DMS153 (cell line): ENCODE results near the gene OVOL1.
"Not testable (repeated sequence)": the region's sequence is repeated elsewhere in the genome, so short reads cannot be mapped to it uniquely, and the experiment has no call there.

Experiments
- DNase-seq: peaks from one replicate; lab custom pipeline; 2025; lab: John Stamatoyannopoulos, UW

The OVOL1 gene

GRCh38 chr11:65786786-65787636 lies at the start of gene OVOL1:
OVOL1 (plus strand) TSS chr11:65787063; CDS start chr11:65787374, 311 bp downstream.
- DNase-seq: peak; percentile 18

- DNase-seq: no peak
Measured at GRCh38 chr11:65739022-65739421, 47.8 kb upstream of the OVOL1 start.

- DNase-seq: no peak
Measured at GRCh38 chr11:65741185-65741584, 45.7 kb upstream of the OVOL1 start.

GRCh38 chr11:65742353-65742752 lies 44.5 kb upstream of the OVOL1 start:
- DNase-seq: no peak

- no peak for DNase-seq
Measured at GRCh38 chr11:65743681-65744025, 43.2 kb upstream of the OVOL1 start.

GRCh38 chr11:65744026-65744698 lies 42.7 kb upstream of the OVOL1 start:
- no peak for DNase-seq

GRCh38 chr11:65744699-65745042 lies 42.2 kb upstream of the OVOL1 start:
- no peak for DNase-seq

- DNase-seq: no peak
Measured at GRCh38 chr11:65745049-65745448, 41.8 kb upstream of the OVOL1 start.

GRCh38 chr11:65762169-65762568 lies 24.7 kb upstream of the OVOL1 start:
- DNase-seq: not testable (repeated sequence)

- DNase-seq: not testable (repeated sequence)
Measured at GRCh38 chr11:65762816-65763215, 24.0 kb upstream of the OVOL1 start.

- no peak for DNase-seq
Measured at GRCh38 chr11:65764434-65764833, 22.4 kb upstream of the OVOL1 start.

- DNase-seq: no peak
Measured at GRCh38 chr11:65766535-65766934, 20.3 kb upstream of the OVOL1 start.

- no peak for DNase-seq
Measured at GRCh38 chr11:65767406-65767805, 19.5 kb upstream of the OVOL1 start.

- DNase-seq: not testable (repeated sequence)
Measured at GRCh38 chr11:65767806-65768205, 19.1 kb upstream of the OVOL1 start.

GRCh38 chr11:65770951-65771567 lies 15.8 kb upstream of the OVOL1 start:
- DNase-seq: no peak

- DNase-seq: no peak
Measured at GRCh38 chr11:65771589-65772112, 15.2 kb upstream of the OVOL1 start.

GRCh38 chr11:65773784-65774411 lies 13.0 kb upstream of the OVOL1 start:
- no peak for DNase-seq

GRCh38 chr11:65774525-65775306 lies 12.1 kb upstream of the OVOL1 start:
- no peak for DNase-seq

- no peak for DNase-seq
Measured at GRCh38 chr11:65776196-65776595, 10.7 kb upstream of the OVOL1 start.

GRCh38 chr11:65776710-65777141 lies 10.1 kb upstream of the OVOL1 start:
- no peak for DNase-seq

GRCh38 chr11:65777241-65777640 lies 9.6 kb upstream of the OVOL1 start:
- no peak for DNase-seq
